Keratinocyte (primary cell): Measurements from ENCODE around the gene SBSN. TPM values are rescaled to one million over a fixed set of nuclear protein-coding genes. Genes with fewer than 3 reads are reported as not detected.

ENCODE experiments used
- DNase-seq: peaks from one replicate; pipeline ENCODE4 v3.0.0-alpha.2; 2011; ENCODE audit warnings: low read depth, missing footprints, low spot score
- FAIRE-seq: peaks from 2 replicates; lab custom pipeline; 2011; peaks lifted over from hg19 to GRCh38; lab: Jason Lieb, UNC
- H2AFZ ChIP-seq: 2 replicates; pipeline ENCODE4 v1.6.0; 2012; ENCODE audit warnings: low read length, control low read depth, inconsistent platforms; ENCODE audit not compliant: control insufficient read depth
- H3K27ac ChIP-seq: 2 replicates; pipeline ENCODE4 v1.5.1; 2011; ENCODE audit warnings: low read length; ENCODE audit not compliant: control insufficient read depth, insufficient read depth
- H3K27me3 ChIP-seq: 3 replicates; pipeline ENCODE4 v1.6.0; 2011; ENCODE audit warnings: low read length; ENCODE audit not compliant: control insufficient read depth, insufficient read depth; ENCODE audit errors: extremely low read depth
- H3K36me3 ChIP-seq, 2 experiments: 2 replicates in 1 of 2; 3 replicates in 1 of 2; pipeline ENCODE4 v1.5.1; 2011; ENCODE audit warnings: low read length in 2 of 2, mild to moderate bottlenecking in 1 of 2; ENCODE audit not compliant: control insufficient read depth in 2 of 2, insufficient read depth in 2 of 2; ENCODE audit errors: extremely low read depth in 1 of 2
- H3K4me1 ChIP-seq: 3 replicates; pipeline ENCODE4 v1.5.1; 2011; ENCODE audit warnings: low read length; ENCODE audit not compliant: control insufficient read depth, insufficient read depth; ENCODE audit errors: extremely low read depth
- H3K4me2 ChIP-seq: 3 replicates; pipeline ENCODE4 v1.6.0; 2011; ENCODE audit warnings: low read depth, low read length; ENCODE audit not compliant: control insufficient read depth, insufficient read depth; ENCODE audit errors: extremely low read depth
- H3K4me3 ChIP-seq, 3 experiments: fragments of 200-600 bp in 1 of 3; sonication (generic) in 1 of 3; 2 replicates in 2 of 3; 3 replicates in 1 of 3; pipeline ENCODE4 v1.5.1; 2011 to 2016; ENCODE audit warnings: low read length in 3 of 3, mild to moderate bottlenecking in 3 of 3, control low read depth in 2 of 3, inconsistent platforms in 1 of 3, low read depth in 1 of 3, mixed read lengths in 1 of 3, mixed run types in 1 of 3, moderate library complexity in 1 of 3; ENCODE audit not compliant: control insufficient read depth in 2 of 3, insufficient read depth in 2 of 3; ENCODE audit errors: extremely low read depth in 1 of 3
- H3K79me2 ChIP-seq: 2 replicates; pipeline ENCODE4 v1.6.0; 2012; ENCODE audit warnings: low read length; ENCODE audit not compliant: control insufficient read depth, insufficient read depth
- H3K9ac ChIP-seq: 3 replicates; pipeline ENCODE4 v1.6.0; 2011; ENCODE audit warnings: low read length; ENCODE audit not compliant: control insufficient read depth, insufficient read depth; ENCODE audit errors: extremely low read depth
- H3K9me1 ChIP-seq: 3 replicates; pipeline ENCODE4 v1.6.0; 2011; ENCODE audit warnings: low read length; ENCODE audit not compliant: control insufficient read depth, insufficient read depth; ENCODE audit errors: extremely low read depth
- H3K9me3 ChIP-seq: 2 replicates; pipeline ENCODE4 v1.5.1; 2012; ENCODE audit warnings: low read depth, low read length; ENCODE audit not compliant: control insufficient read depth
- H4K20me1 ChIP-seq: 3 replicates; pipeline ENCODE4 v1.6.0; 2011; ENCODE audit warnings: low read length; ENCODE audit not compliant: control insufficient read depth, insufficient read depth; ENCODE audit errors: extremely low read depth
- EZH2 ChIP-seq: IDR thresholded peaks from one replicate; pipeline ENCODE4 v1.6.1; 2012; ENCODE audit warnings: inconsistent platforms, mild to moderate bottlenecking, low read length, moderate library complexity
- dilution Hi-C: fragments of 300-500 bp; cut with MboI; formaldehyde crosslinking; loops from one replicate; pipeline ENCODE4 v1.7.0; 2020; ENCODE audit warnings: low sequenced_read_pairs; ENCODE audit not compliant: extremely low pct_ligation_motif_present
- polyA plus RNA-seq, 5 experiments: library from polyadenylated mRNA; depleted of rRNA in 3 of 5; stranded (reverse) in 3 of 5; stranded (forward) in 1 of 5; unstranded in 1 of 5; fragments of >200 nt; gene quantifications; 1 replicate in 1 of 5; 2 replicates in 3 of 5; 3 replicates in 1 of 5; pipeline versions ENCODE4 v1.2.1 to v1.2.3, GENCODE V29; 2011 to 2012; ENCODE audit warnings: missing spikeins in 2 of 5, low read depth in 1 of 5, low replicate concordance in 1 of 5
- TF ChIP-seq, protein P1 (sequence below), 3 experiments: IDR thresholded peaks in 1 of 3; conservative IDR thresholded peaks in 1 of 3; optimal IDR thresholded peaks in 1 of 3; 2 replicates in 2 of 3; 3 replicates in 1 of 3; pipeline versions ENCODE3 to v1.5.1; 2011; ENCODE audit warnings: low read length in 3 of 3, mild to moderate bottlenecking in 3 of 3, moderate library complexity in 2 of 3, control low read depth in 1 of 3, inconsistent platforms in 1 of 3; ENCODE audit not compliant: insufficient read depth in 2 of 3; ENCODE audit errors: extremely low read depth in 1 of 3

The SBSN gene
- polyA plus RNA-seq, 1 donor (not counting 4 experiments of a cell fraction or from before 2014, with no cell fraction given) = 49.0 TPM

- peaks cover 8 to 15% of the 10 kb centered on the region in 2 experiments for H3K36me3 ChIP-seq
- no peaks in the 10 kb centered on the region for H4K20me1 ChIP-seq
- dilution Hi-C loops = no loop called here
- H3K27ac ChIP-seq = peak within 1 kb of the TSS; percentile 88
- H3K9me3 ChIP-seq = no peaks in the 10 kb centered on the region
- DNase-seq (no peak), FAIRE-seq (peak; percentile 43)
- peaks cover 32% of the 10 kb centered on the region for H3K79me2 ChIP-seq
- H3K9me1 ChIP-seq = no peaks in the 10 kb centered on the region
- no peaks in the 10 kb centered on the region for H3K27me3 ChIP-seq
- peak within 1 kb of the TSS; percentile 87 for H2AFZ ChIP-seq
- peaks cover 15% of the 10 kb centered on the region for H3K4me1 ChIP-seq
- H3K4me3 ChIP-seq = peak within 1 kb of the TSS; percentile 87 to 96 (median 90)
- H3K9ac ChIP-seq = peak within 1 kb of the TSS; percentile 93
- TF ChIP-seq EZH2 = no peak
- TF ChIP-seq, protein P1, sequence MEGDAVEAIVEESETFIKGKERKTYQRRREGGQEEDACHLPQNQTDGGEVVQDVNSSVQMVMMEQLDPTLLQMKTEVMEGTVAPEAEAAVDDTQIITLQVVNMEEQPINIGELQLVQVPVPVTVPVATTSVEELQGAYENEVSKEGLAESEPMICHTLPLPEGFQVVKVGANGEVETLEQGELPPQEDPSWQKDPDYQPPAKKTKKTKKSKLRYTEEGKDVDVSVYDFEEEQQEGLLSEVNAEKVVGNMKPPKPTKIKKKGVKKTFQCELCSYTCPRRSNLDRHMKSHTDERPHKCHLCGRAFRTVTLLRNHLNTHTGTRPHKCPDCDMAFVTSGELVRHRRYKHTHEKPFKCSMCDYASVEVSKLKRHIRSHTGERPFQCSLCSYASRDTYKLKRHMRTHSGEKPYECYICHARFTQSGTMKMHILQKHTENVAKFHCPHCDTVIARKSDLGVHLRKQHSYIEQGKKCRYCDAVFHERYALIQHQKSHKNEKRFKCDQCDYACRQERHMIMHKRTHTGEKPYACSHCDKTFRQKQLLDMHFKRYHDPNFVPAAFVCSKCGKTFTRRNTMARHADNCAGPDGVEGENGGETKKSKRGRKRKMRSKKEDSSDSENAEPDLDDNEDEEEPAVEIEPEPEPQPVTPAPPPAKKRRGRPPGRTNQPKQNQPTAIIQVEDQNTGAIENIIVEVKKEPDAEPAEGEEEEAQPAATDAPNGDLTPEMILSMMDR (optimal IDR thresholded peaks at IDR 0.05 in 1 of 3, IDR thresholded peaks at IDR 0.05 in 1 of 3, conservative IDR thresholded peaks at IDR 0.05 in 1 of 3; ENCODE audit: extremely low read depth in 1 of 3, insufficient read depth in 2 of 3, low read length in 3 of 3) = no peak
- H3K4me2 ChIP-seq = peak within 1 kb of the TSS; percentile 98
Observed at GRCh38 chr19:35545001-35545854, 17.1 kb upstream of the SBSN start, which contains the start of gene TMEM147. Gene TMEM147 (plus strand): TSS chr19:35545626. CDS start chr19:35545740, 114 bp downstream.

- dilution Hi-C loops = no loop called here
- no peak for FAIRE-seq
Observed at GRCh38 chr19:35544110-35544802, 16.1 kb upstream of the SBSN start.

More at GRCh38 chr19:35544110-35544802, 16.1 kb upstream of the SBSN start:
- H3K27ac ChIP-seq = peak overlapping the region; percentile 88
- peak overlapping the region; percentile 87 to 96 (median 90) for H3K4me3 ChIP-seq
- TF ChIP-seq, protein P1 (optimal IDR thresholded peaks at IDR 0.05 in 1 of 3, IDR thresholded peaks at IDR 0.05 in 1 of 3, conservative IDR thresholded peaks at IDR 0.05 in 1 of 3; ENCODE audit: extremely low read depth in 1 of 3, insufficient read depth in 2 of 3, low read length in 3 of 3) = no peak
- no peak for TF ChIP-seq EZH2
- DNase-seq = no peak
- no peaks in the 10 kb centered on the region for H3K27me3 ChIP-seq
- no peaks in the 10 kb centered on the region for H3K9me1 ChIP-seq
- peaks cover 9 to 15% of the 10 kb centered on the region in 2 experiments for H3K36me3 ChIP-seq
- peak overlapping the region; percentile 93 for H3K9ac ChIP-seq
- no peaks in the 10 kb centered on the region for H3K9me3 ChIP-seq
- peak overlapping the region; percentile 90 for H3K4me2 ChIP-seq
- H2AFZ ChIP-seq = no peak overlapping the region
- peaks cover 32% of the 10 kb centered on the region for H3K79me2 ChIP-seq
- H3K4me1 ChIP-seq = peaks cover 15% of the 10 kb centered on the region
- H4K20me1 ChIP-seq = no peaks in the 10 kb centered on the region
